HG02759 (cell line): Measurements from ENCODE around the gene OPRPN.

ENCODE experiments used
- ATAC-seq: cut with Tn5 transposase; IDR thresholded peaks from one replicate; pipeline ENCODE4 v1.9.1; 2021; ENCODE audit warnings: mild to moderate bottlenecking, moderate library complexity; ENCODE audit not compliant: unreplicated experiment

OPRPN gene, protein sequence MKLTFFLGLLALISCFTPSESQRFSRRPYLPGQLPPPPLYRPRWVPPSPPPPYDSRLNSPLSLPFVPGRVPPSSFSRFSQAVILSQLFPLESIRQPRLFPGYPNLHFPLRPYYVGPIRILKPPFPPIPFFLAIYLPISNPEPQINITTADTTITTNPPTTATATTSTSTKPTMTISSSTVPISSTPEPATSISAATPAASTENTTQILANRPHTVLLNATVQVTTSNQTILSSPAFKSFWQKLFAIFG

DNA sequence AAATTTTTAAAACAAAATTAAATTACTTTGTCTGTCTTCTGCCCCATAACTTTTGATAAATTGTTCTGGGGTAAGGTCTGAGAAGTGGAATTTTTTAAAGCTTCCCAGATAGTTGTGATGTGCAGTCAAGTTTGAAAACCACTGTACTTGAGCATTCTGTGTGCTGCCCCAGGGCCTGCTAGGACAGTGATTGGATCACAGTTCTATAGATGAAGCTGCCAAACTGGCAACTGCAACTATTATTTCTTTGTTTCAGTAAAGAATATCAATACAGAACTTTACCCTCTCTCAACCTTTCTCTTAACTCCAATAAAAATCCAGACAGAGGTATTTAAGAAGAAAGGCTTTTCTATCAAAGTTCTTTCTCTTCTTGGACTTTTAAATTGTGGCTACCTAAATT lies at the start of gene OPRPN:
TSS of gene OPRPN (plus strand) at position 361 of the 400 bp plus-strand sequence. CDS start 1,346 bp downstream, outside the sequence.
- no peak for ATAC-seq

- no peak for ATAC-seq
Measured at GRCh38 chr4:70356185-70356584, 41.6 kb upstream of the OPRPN start.

DNA sequence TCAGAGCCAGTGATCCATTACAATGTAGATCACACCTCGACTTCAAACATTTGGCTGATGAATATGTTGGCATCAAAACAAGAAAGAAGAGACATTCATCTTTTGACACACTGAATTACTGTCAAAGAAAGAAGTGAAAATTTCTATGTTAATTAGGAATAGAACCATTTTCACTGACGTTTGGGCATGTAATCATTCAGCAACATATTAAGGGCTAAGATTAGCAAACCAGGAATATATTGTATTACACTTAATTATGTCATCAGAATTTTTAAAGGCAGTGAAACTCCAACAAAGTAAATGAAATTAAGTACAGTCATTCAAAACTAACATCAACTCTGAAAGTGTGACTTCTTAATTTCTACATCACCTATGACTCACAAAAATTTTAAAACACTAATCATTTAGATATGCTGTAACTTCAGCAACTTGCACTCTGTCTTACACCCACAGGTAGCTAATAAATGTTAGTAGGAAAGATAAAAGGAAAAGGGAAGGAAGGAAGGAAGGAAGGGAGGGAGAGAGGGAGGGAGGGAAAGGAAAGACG lies 38.6 kb upstream of the OPRPN start:
- no peak for ATAC-seq

- no peak for ATAC-seq
Measured at GRCh38 chr4:70360460-70360859, 37.3 kb upstream of the OPRPN start, which contains the start of gene SMR3A. TSS of gene SMR3A (plus strand) at chr4:70360760. CDS start at chr4:70362116, 1,356 bp downstream.

DNA sequence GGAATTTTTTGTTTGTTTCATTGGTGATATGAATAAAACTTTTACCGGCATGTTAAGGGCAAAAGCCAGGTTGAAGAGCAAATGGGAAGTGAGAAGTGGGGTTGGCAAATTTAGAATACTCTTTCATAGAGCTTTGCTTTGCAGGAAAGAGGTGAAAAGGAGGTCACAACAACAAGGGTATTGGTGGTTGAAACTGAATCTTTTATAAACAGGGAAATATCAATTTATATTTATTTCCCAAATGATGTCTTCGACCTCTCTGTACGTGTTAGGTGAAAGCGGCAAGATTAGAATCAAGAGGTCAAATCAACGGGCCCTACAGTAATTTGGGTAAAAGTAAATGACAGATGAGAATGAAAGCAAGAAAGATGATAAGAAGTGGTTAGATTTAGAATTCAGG lies 33.7 kb upstream of the OPRPN start:
- peak; percentile 61 for ATAC-seq

GRCh38 chr4:70365479-70365878 lies 32.3 kb upstream of the OPRPN start:
- no peak for ATAC-seq

DNA sequence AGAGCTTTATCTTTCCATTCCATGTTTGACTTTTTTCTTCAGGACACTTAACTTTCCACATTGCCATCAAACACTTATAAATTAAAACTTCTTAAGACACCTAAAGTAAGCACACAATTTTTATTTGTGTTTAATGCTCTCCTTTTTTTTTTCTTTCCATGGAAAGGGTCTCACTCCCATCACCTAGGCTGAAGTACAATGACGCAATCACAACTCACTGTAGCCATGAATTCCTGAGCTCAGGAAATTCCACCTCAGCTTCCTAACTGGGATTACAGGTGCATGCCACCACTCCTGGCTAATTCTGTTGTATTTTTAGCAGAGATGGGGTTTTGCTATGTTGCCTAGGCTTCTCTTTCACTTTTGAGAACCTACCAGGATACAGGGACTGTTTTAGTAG lies 29.9 kb upstream of the OPRPN start:
- ATAC-seq, result no peak

DNA sequence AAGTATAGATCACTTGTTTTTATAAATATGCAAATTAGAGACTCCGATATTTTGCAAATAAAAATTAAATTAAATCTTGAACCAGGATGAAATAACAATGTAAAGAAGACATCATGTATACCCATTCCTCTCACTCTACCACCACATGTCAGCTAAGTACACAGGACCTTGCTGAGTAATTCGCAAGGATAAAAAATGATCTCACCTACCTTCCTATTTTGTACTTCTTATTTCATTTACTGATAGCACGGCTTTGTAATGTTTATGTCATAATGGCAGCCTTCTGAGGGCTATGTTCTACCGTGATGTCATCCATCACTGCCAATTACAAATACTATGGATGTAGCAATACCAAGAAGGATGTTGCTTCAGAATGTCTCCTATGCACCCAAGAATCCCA lies 25.8 kb upstream of the OPRPN start:
- ATAC-seq, result no peak

- ATAC-seq, result no peak
Measured at GRCh38 chr4:70372760-70373159, 25.0 kb upstream of the OPRPN start.

DNA sequence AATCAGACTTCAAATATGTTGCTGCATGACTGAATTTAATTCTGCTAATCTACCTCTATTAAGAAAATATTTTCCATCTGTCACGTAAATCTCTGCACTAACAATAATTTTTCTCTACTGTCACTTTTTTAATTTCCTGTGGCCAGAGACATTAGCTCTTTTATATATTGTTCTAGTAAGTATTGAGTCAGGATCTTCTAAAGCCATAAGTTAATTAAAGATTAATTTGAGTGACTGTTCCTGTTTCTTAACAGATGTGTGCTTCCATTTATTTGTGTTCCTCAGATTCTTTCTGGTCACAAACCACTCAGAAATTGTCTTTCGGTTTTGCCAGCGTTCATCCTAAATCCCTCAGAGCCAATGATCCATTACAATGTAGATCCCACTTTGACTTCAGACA lies 17.2 kb upstream of the OPRPN start:
- no peak for ATAC-seq

DNA sequence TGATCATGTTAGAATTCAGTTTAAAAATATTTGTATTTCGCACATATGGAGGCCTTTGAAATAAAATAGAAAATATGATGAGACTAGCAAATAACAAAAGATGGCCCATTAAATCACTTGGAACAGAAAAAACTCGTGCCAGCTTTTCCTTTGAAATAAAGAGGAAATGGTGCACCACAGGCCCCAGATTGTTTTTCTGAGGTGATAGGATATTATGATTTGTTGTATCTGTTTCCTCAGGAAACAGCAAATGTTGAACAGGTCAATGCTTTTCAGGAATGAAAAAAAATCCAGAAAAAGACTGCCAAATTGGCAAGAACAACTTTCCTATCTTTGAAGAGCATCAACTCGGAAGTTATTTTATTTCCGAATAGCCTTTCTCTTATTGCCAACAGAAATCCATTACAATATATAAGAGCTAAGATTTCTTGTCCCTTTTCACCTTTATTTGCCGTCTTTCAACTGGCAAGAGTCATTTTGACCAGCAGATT lies 15.0 kb upstream of the OPRPN start, which contains the start of gene SMR3B:
TSS of gene SMR3B (plus strand) at position 441 of the 491 bp plus-strand sequence. CDS start 1,380 bp downstream, outside the sequence.
- ATAC-seq, result no peak

DNA sequence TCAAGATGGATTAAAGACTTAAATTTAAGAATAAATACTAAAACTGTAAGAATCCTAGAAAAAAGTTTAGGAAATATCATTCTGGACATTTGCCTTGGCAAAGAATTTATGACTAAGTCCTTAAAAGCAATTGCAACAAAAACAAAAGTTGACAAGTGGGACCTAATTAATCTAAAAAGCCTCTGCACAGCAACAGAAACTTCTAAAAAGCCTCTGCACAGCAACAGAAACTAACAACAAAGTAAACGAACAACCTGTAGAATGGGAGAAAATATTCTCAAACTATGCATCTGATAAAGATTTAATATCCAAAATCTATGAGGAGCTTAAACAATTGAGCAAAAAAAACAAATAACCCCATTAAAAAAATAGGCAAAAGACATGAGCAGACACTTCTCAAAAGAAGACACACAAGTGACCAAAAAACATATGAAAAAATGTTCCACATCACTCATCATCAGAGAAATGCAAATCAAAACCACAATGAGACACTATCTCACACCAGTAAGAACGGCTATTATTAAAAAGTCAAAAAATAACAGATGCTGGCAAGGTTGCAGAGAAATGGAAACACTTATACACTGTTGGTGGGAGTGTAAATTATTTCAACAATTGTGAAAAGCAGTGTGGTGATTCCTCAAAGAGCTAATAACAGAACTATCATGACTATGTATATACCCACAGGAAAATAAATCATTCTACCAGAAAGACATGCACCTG lies 5.5 kb upstream of the OPRPN start:
- ATAC-seq, result peak; percentile 70

- no peak for ATAC-seq
Measured at GRCh38 chr4:70399319-70399718, 1.6 kb downstream of the OPRPN start.

DNA sequence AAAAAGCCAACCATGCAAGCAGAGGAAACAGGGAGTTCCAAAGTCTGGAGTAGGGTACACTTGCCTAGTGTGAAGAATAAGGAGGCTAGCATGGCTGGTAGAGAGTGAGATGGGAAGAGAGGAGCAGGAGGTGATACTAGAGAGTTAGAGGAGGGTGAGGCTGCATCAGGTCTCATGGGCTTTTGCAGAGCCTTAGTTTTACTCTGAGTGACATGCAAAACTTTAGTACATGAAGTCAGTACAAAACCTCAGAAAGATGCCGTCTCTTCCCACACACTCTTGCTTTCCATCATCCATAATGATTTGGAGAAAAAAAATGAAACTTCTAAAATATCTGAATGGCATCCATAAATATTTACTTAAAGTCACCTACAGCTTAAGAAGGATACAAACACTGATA lies 5.0 kb downstream of the OPRPN start:
- ATAC-seq, result peak; percentile 61

GRCh38 chr4:70405765-70406164 lies 8.0 kb downstream of the OPRPN start:
- ATAC-seq, result peak; percentile 71

DNA sequence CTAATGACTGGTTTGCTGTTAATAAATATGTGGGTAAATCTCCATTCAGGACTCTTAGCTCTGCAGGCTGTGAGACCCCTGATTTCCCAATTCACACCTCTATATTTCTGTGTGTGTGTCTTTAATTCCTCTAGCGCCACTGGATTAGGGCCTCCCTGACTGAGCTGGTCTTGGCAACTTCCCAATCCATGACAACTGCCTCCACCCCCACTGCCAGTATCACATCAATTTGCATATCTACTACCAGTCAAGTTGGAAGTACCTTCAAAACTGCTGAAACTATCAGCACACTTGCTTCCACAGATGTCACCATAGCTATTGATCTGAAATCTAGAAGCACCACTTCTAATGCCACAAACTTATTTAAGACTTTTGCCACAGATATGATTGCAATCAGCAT lies 27.6 kb downstream of the OPRPN start:
- ATAC-seq, result no peak

DNA sequence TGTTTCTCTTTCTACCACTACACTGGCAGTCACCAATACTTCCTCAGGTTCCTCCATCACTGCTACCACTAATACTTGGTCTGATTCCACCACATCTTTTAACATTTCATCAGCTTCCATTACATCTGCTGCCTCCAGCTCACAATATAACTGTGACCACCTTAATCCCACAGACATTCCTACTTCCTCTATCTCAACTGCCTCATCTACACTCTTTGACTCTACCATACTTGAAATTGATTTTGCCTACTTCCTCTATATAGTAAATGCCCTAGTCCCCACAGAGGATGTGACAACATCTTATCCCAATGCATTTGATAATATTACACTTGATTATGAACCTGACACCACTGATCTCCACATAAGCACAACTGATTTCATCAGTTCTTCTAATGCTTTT lies 29.0 kb downstream of the OPRPN start:
- ATAC-seq, result no peak

GRCh38 chr4:70437197-70437596 lies 39.5 kb downstream of the OPRPN start:
- no peak for ATAC-seq

- ATAC-seq, result no peak
Measured at GRCh38 chr4:70442474-70442873, 44.7 kb downstream of the OPRPN start.

DNA sequence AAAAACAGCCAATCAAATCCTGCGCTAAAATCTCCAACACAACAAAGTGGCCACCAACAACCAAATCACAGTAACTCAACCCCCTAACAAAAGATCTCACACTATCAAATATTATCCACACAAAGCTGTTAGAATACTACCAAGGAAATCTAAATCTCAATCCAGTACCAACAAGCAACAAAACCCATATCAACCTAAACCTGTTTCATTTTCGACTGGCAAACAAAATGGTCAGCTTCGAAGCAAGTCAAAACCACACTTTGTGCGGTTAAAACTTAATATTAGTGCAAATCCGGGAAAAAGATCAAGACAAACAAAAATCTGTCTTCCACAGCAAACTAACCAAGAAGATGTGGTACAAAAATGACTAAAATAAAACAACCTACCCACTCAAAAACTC lies 45.6 kb downstream of the OPRPN start:
- no peak for ATAC-seq

GRCh38 chr4:70449220-70449619 lies 51.5 kb downstream of the OPRPN start:
- peak; percentile 71 for ATAC-seq

DNA sequence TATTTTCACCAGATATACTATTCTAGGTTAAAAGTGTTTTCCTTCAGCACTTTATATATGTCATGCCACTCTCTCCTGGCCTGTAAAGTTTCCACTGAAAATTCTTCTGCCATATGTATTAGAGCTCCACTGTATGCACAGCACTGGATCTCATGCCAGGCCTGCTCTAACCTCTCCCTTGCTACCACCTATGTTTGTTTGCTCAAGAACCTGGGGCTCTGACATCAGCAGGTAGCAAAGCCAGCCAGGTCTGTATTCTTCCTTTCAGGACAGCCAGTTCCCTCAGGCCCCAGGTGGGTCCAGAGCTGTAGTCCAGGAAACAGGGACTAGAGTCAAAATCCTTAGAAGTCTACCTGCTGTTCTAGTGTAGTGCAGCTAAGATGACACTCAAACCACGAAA lies 55.2 kb downstream of the OPRPN start:
- ATAC-seq, result no peak
